HG02943 (cell line): ENCODE data around the gene HOXA7.

Experiments
- ATAC-seq: cut with Tn5 transposase; IDR thresholded peaks from one replicate; pipeline ENCODE4 v1.9.1; 2021; ENCODE audit warnings: mild to moderate bottlenecking, low read depth, moderate library complexity; ENCODE audit not compliant: unreplicated experiment

HOXA7 gene

DNA sequence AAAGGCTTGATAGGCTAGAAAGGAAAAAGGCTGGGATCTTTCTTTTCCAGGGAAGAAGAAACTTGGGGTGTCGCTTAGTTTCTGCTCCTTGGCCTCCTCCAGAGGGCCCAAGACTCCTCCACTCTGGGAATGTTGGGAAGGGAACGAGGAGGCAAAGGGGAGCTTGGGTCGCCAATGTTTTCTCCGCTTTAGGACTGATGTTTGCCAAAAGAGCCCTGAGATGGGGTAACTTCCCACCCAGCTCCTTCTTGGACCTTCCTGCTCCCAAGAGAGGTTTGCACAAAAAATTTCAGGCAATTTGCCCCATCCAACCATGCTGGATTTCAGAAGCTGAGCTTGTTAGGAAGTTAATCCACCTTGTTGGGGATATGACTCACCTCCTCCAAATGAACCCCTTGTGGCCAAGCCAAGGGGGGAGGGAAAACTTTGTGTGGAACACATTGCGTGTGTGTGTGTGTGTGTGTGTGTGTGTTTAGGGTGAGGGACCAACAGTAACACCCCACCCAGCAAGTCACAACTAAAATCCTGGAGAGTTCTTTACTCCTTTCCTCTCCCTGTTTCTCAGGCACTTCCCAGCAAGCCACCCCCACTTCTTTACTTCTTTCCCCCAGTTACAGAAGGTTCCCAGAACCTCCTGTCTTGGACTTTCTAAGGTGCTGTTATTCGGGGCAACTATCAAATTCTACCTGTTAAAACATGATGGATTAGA is 45.3 kb downstream of the HOXA7 start:
- ATAC-seq: no peak

DNA sequence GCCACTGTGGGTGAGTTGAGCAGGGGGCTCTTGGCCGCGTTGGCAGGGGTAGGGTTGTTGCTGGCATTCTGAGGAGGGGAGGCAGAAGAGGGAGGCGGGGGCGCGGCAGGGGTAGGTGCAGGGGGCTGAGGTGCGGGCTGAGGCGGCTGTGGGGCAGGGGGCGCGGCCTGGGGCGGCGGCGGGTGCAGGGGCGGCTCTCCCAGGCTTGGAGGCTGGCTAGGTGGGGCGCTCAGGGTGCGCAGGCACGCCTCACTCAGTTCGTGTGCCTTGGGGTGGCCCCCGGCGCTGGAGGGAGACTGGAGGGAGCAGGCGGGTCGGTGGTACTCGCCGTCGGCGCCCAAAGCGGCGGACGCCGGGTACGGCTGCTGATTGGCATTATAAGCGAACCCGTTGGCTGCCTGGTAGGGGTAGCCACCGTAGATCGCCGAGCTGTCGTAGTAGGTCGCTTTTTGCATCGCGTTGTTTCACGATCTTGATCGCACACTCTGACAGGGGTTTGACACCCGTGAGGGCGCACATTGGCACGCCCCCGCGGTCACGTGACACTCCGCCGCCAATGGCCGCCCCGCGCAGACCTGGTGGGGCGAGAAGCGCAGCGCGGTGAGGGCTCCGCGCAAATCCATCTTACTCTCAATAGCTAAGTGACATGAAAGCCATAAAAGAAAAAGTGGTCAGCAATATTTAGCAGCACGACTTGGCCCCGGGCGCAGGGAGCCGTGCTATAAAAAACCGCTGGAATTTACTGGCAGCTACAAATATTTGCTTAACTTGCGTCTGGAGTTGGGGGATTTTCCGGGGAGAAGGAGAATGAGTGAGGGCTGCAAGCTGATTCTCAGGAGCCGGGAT is 46.1 kb downstream of the HOXA7 start:
- ATAC-seq: no peak

DNA sequence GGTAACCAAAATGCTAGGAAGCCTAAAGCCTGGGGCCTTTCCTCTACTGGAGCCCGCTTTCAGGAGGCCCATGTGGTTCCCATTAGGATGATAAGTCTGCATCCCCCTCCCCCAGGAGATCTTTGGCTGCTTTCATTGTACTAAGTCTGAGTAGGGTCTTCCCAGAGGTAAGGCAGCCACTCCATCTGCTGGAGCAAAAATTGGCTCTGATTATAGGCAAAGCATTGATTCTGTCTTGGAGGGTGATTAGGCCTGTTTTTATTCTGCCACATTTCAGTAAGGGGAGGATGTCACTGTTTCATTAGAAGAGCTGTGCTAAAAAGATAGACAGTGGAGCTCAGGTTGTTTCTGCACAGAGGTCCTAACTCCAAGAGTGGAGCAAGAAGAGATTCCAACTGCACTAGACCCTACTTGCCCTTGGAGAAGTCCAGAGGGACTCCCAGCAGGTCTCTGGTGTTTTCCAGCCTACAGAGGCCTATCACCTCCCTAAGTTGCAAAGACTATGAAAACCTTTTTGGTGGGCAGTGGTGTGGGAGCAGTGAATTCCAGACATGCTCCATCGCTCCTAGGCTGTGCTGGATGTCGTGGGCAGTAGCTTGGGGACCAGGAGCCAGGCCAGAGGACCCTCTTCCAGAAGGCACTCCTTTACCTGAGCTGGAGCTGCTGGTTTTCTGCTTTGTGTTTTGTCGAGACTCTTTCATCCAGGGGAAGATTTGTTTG is 46.8 kb downstream of the HOXA7 start:
- no peak for ATAC-seq

DNA sequence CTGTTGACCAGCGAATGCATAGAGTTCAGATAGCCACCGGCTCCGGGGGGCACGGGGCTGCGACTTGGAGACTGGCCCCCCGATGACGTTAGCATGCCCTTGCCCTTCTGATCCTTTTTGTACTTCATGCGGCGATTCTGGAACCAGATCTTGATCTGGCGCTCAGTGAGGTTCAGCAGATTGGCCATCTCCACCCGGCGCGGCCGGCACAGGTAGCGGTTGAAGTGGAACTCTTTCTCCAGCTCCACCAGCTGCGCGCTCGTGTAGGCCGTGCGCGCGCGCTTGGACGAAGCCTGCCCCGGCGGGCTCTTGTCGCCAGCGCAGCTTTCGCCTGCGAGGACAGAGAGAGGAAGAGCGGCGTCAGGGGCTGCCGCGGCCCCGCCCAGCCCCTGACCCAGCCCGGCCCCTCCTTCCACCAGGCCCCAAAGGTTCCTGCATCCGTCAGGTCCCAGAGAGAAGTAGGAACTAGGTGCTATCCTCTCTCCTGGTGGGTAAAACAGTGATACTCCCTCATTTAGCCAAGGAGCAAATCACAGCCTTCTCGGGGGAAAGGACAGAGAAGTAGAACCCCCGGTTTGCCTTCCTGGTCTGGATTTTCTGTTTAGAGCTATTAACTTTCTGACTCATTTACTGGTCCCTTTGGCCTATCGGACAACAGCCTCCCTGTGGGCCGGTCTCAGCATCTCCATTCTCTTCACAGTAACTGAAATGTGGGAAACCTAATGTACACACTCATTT is 47.9 kb downstream of the HOXA7 start:
- ATAC-seq: no peak

DNA sequence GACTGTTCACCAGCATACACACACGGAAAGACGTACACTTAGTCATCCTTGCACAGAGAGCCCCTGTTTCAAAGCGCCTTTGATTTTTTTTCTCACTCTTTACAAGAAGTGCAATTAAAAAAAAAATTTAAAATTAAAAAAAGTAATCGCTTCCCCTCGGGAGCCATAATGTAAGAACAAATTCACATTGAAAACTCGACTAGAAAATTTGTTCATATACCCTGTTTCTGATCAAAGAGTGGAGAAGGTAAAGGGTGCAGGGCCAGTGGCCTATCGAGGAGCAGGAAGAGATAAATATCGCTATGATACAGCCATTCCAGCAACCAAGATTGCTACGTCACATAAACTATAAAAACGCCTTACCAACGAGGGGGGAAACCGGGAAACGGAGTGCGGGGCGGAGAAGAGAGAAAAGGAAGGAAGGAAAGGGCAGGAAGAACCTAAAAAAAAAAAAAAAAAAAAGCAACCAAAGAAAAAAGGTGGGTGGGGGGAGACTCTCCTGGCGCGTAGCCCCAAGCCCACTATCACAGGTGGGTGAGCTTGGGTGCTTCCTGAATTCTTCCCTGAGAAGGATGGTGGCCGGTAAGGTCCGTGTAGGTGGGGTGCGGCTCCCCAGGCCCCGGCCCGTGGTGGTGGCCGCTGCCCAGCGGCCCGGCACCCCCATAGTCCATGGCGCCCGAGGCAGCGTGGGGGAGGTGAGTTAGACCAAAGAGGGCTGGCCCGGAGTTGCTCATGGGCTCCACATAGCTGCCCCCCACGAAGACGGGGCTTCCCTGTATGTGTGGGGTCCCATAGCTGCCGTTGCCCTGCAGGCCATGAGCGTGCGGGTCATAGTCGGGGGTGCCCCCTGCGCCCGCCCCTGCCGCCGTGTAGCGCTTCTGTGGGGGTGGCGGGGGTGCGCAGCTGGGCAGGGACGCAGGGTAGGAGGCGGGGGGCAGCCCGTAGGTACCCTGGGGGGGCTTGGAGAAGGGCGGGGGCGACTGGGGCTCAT is 48.8 kb downstream of the HOXA7 start:
- ATAC-seq: no peak

DNA sequence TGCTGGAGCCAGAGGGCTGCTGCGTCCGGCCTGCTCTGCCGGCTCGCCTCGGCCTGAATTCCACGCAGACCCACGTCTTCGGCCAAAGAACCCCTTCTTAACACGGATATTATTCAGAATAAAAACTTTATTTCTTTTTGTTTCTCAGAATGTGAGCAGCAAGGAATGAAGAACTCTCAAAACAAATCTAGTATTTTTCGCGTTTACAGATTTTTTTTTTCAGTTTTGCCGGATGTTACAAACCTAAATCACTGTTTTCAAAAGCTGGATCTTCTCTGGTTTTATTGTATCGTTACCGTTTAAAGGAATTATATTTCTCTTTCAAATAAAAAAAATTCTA is 49.6 kb downstream of the HOXA7 start:
- no peak for ATAC-seq

DNA sequence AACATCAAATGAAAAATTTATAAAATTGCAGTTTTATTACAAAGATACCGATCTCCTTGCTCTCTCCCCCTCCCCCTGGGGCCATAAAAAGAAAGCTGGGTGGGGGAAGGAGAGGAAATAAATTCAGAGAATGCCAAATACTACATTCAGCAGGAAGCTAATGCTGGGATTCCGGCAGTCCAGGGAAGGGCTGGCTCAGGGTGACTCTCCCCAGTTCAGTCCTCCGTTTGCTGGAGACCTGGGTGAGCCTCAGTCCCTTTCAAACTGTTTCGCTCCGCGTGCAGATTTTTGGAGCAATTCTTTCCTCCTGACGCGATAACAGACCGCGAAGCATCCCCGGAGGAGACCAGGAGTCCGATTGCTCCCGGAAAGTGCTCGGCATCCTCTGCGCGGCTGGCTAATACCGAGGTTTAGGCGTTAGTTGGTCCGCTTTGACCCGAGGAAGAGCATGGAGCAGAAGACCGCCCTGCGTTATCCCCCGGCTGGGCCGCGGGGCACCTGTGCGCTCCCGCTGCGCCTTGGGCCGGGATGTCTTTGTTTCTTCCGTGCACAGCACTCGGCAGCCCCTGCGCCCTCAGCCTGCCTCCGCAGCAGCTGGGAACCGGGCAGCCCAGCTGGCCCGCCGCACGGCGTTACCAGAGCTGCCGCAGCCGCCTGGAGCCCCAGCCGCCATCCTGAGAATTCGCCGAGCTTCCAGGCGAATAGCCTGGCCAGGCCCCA is 50.1 kb downstream of the HOXA7 start:
- ATAC-seq: no peak

DNA sequence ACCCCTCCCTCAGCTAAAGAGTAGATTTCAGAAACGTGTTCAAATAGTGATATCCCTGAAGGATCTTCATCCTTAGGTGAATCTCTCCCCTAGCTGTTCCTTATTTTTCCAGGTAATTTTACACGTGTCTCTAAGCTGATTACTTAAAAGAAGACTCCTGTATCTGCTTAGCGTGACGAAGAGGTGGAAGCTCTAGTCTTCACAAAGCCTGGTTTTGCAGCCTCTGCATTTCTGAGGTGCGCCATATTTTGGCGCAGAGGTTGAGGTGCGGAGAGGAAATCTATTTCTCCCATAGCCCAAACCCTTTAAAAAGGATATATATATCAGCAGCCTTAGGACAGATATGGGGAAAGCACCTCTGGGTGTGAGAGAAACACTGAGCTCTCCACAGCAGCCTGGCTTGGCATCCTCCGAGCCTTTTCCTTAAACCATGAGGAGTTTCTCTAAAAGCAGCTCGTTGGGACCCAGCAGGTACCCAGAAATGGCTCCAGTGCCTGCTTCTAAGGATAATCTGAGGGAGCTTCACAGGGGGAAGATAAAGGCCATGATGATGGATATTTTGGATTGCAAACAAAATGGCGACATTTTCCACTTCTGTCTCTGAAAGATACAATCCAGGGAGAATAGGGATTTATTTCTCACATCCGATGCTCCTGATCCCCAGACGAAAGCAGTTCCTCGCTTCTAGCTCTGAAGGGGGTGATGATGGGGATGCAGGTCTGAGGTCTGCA is 51.0 kb downstream of the HOXA7 start:
- no peak for ATAC-seq

DNA sequence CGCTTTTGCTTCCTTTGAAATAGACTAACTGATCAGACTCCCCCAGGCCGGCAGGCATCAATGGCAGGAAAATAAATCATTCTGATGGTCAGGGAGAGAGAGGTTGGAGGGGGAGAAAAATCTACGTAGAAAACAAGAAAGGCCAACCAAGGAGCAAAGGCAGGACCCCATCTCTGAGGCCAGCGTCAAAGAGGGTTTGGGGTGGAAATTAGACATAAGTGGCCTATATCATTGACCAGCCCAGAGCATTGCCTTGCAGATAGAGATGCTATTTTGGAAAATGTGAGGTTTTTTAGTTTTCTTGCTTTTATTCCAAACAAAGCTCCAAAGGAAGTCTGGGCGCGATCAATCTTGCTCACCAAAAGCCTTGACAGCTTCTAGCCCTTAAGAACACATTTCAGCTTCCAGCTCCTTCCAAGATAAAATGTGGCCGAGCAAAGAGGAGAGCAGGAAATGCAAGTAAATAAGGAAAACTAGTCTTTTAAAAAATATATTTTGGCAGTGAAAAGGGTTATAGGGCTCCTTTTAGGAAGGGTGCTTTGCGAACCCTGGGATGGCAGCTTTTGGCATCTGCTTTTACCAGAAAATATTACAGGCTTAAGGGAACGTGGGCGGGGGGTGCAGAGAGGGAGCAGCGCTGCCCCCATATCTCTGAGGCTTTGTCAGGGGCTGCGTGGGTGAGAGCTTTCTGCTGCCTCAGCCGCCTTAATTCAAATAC is 52.0 kb downstream of the HOXA7 start:
- no peak for ATAC-seq
